ENCODE measurements around the gene ACMSD.
"Not testable (repeated sequence)": the region's sequence is repeated elsewhere in the genome, so short reads cannot be mapped to it uniquely, and the experiment has no call there.

The ACMSD gene

GRCh38 chr2:134838143-134838620, at the start of gene ACMSD:
Gene ACMSD, plus strand, starts transcription at chr2:134838616. Its CDS starts 67 bp downstream, at chr2:134838683.
- no peaks in the 10 kb centered on the region for H3K27me3 ChIP-seq (ENCODE audit: control insufficient read depth in 1 of 2, insufficient read depth in 2 of 2, low read length in 2 of 2)
- H3K9me3 ChIP-seq (ENCODE audit: low read length), result no peaks in the 10 kb centered on the region
- no peaks in the 10 kb centered on the region for H3K36me3 ChIP-seq (ENCODE audit: insufficient read depth, low read length)
- no peak within 1 kb of the TSS for H3K27ac ChIP-seq (ENCODE audit: low read depth, low read length)
- H3K4me1 ChIP-seq (ENCODE audit: insufficient read depth, low read length), result no peaks in the 10 kb centered on the region
- H3K9ac ChIP-seq (ENCODE audit: low read length), result no peak within 1 kb of the TSS
- H3K4me3 ChIP-seq (ENCODE audit: low read depth in 1 of 2, low read length in 2 of 2), result no peak within 1 kb of the TSS

GRCh38 chr2:134790487-134790886, 47.9 kb upstream of the ACMSD start:
- no peak overlapping the region for H3K4me3 ChIP-seq (ENCODE audit: low read depth in 1 of 2, low read length in 2 of 2)
- H3K27me3 ChIP-seq (ENCODE audit: control insufficient read depth in 1 of 2, insufficient read depth in 2 of 2, low read length in 2 of 2), result peaks cover 0 to 4% of the 10 kb centered on the region in 2 donors
- no peaks in the 10 kb centered on the region for H3K9me3 ChIP-seq (ENCODE audit: low read length)
- no peak overlapping the region for H3K9ac ChIP-seq (ENCODE audit: low read length)
- no peak overlapping the region for H3K27ac ChIP-seq (ENCODE audit: low read depth, low read length)
- H3K4me1 ChIP-seq (ENCODE audit: insufficient read depth, low read length), result no peaks in the 10 kb centered on the region
- no peaks in the 10 kb centered on the region for H3K36me3 ChIP-seq (ENCODE audit: insufficient read depth, low read length)

- Histone ChIP-seq H3K9ac (ENCODE audit: low read length) (no peak overlapping the region), H3K27me3 (ENCODE audit: control insufficient read depth in 1 of 2, insufficient read depth in 2 of 2, low read length in 2 of 2) (peaks cover 0 to 4% of the 10 kb centered on the region in 2 donors), H3K36me3 (ENCODE audit: insufficient read depth, low read length) (no peaks in the 10 kb centered on the region), H3K4me1 (ENCODE audit: insufficient read depth, low read length) (no peaks in the 10 kb centered on the region), H3K9me3 (ENCODE audit: low read length) (no peaks in the 10 kb centered on the region), H3K27ac (ENCODE audit: low read depth, low read length) (no peak overlapping the region), H3K4me3 (ENCODE audit: low read depth in 1 of 2, low read length in 2 of 2) (no peak overlapping the region)
These were observed 46.8 kb upstream of the ACMSD start for GRCh38 chr2:134791616-134792015.

GRCh38 chr2:134792186-134792585, 46.2 kb upstream of the ACMSD start:
- no peak overlapping the region for H3K9ac ChIP-seq (ENCODE audit: low read length)
- H3K4me1 ChIP-seq (ENCODE audit: insufficient read depth, low read length), result no peaks in the 10 kb centered on the region

GRCh38 chr2:134795765-134796164, 42.7 kb upstream of the ACMSD start:
- Histone ChIP-seq H3K9me3 (ENCODE audit: low read length) (no peaks in the 10 kb centered on the region), H3K4me1 (ENCODE audit: insufficient read depth, low read length) (no peaks in the 10 kb centered on the region), H3K27me3 (ENCODE audit: control insufficient read depth in 1 of 2, insufficient read depth in 2 of 2, low read length in 2 of 2) (peaks cover 0 to 4% of the 10 kb centered on the region in 2 donors), H3K36me3 (ENCODE audit: insufficient read depth, low read length) (no peaks in the 10 kb centered on the region), H3K9ac (ENCODE audit: low read length) (no peak overlapping the region), H3K4me3 (ENCODE audit: low read depth in 1 of 2, low read length in 2 of 2) (no peak overlapping the region), H3K27ac (ENCODE audit: low read depth, low read length) (no peak overlapping the region)

More at GRCh38 chr2:134792186-134792585, 46.2 kb upstream of the ACMSD start:
- H3K36me3 ChIP-seq (ENCODE audit: insufficient read depth, low read length), result no peaks in the 10 kb centered on the region
- H3K27ac ChIP-seq (ENCODE audit: low read depth, low read length), result no peak overlapping the region
- no peak overlapping the region for H3K4me3 ChIP-seq (ENCODE audit: low read depth in 1 of 2, low read length in 2 of 2)
- no peaks in the 10 kb centered on the region for H3K9me3 ChIP-seq (ENCODE audit: low read length)
- peaks cover 0 to 4% of the 10 kb centered on the region in 2 donors for H3K27me3 ChIP-seq (ENCODE audit: control insufficient read depth in 1 of 2, insufficient read depth in 2 of 2, low read length in 2 of 2)

GRCh38 chr2:134796373-134796772, 42.0 kb upstream of the ACMSD start:
- no peak overlapping the region for H3K9ac ChIP-seq (ENCODE audit: low read length)
- peaks cover 0 to 4% of the 10 kb centered on the region in 2 donors for H3K27me3 ChIP-seq (ENCODE audit: control insufficient read depth in 1 of 2, insufficient read depth in 2 of 2, low read length in 2 of 2)
- H3K27ac ChIP-seq (ENCODE audit: low read depth, low read length), result no peak overlapping the region
- H3K36me3 ChIP-seq (ENCODE audit: insufficient read depth, low read length), result no peaks in the 10 kb centered on the region
- no peak overlapping the region for H3K4me3 ChIP-seq (ENCODE audit: low read depth in 1 of 2, low read length in 2 of 2)
- no peaks in the 10 kb centered on the region for H3K4me1 ChIP-seq (ENCODE audit: insufficient read depth, low read length)
- no peaks in the 10 kb centered on the region for H3K9me3 ChIP-seq (ENCODE audit: low read length)

GRCh38 chr2:134799936-134800335, 38.5 kb upstream of the ACMSD start:
- Histone ChIP-seq H3K27me3 (ENCODE audit: control insufficient read depth in 1 of 2, insufficient read depth in 2 of 2, low read length in 2 of 2) (peaks cover 0 to 4% of the 10 kb centered on the region in 2 donors), H3K9ac (ENCODE audit: low read length) (no peak overlapping the region), H3K4me1 (ENCODE audit: insufficient read depth, low read length) (no peaks in the 10 kb centered on the region), H3K27ac (ENCODE audit: low read depth, low read length) (no peak overlapping the region), H3K9me3 (ENCODE audit: low read length) (no peaks in the 10 kb centered on the region), H3K36me3 (ENCODE audit: insufficient read depth, low read length) (no peaks in the 10 kb centered on the region), H3K4me3 (ENCODE audit: low read depth in 1 of 2, low read length in 2 of 2) (no peak overlapping the region)

- Histone ChIP-seq H3K9me3 (ENCODE audit: low read length) (no peaks in the 10 kb centered on the region), H3K27ac (ENCODE audit: low read depth, low read length) (no peak overlapping the region), H3K9ac (ENCODE audit: low read length) (no peak overlapping the region), H3K4me1 (ENCODE audit: insufficient read depth, low read length) (no peaks in the 10 kb centered on the region), H3K4me3 (ENCODE audit: low read depth in 1 of 2, low read length in 2 of 2) (no peak overlapping the region), H3K36me3 (ENCODE audit: insufficient read depth, low read length) (no peaks in the 10 kb centered on the region), H3K27me3 (ENCODE audit: control insufficient read depth in 1 of 2, insufficient read depth in 2 of 2, low read length in 2 of 2) (peaks cover 0 to 1% of the 10 kb centered on the region in 2 donors)
These were observed 38.1 kb upstream of the ACMSD start for GRCh38 chr2:134800341-134800740.

- not testable (repeated sequence) for H3K4me1 ChIP-seq (ENCODE audit: insufficient read depth, low read length); H3K27me3 ChIP-seq (ENCODE audit: control insufficient read depth in 1 of 2, insufficient read depth in 2 of 2, low read length in 2 of 2); H3K9ac ChIP-seq (ENCODE audit: low read length); H3K4me3 ChIP-seq (ENCODE audit: low read depth in 1 of 2, low read length in 2 of 2); H3K27ac ChIP-seq (ENCODE audit: low read depth, low read length); H3K36me3 ChIP-seq (ENCODE audit: insufficient read depth, low read length); H3K9me3 ChIP-seq (ENCODE audit: low read length)
These were observed 34.6 kb upstream of the ACMSD start for GRCh38 chr2:134803609-134804405.

GRCh38 chr2:134815741-134816140, 22.7 kb upstream of the ACMSD start:
- Histone ChIP-seq H3K4me1 (ENCODE audit: insufficient read depth, low read length) (no peaks in the 10 kb centered on the region), H3K27me3 (ENCODE audit: control insufficient read depth in 1 of 2, insufficient read depth in 2 of 2, low read length in 2 of 2) (no peaks in the 10 kb centered on the region), H3K9ac (ENCODE audit: low read length) (no peak overlapping the region), H3K4me3 (ENCODE audit: low read depth in 1 of 2, low read length in 2 of 2) (no peak overlapping the region), H3K36me3 (ENCODE audit: insufficient read depth, low read length) (no peaks in the 10 kb centered on the region), H3K9me3 (ENCODE audit: low read length) (no peaks in the 10 kb centered on the region), H3K27ac (ENCODE audit: low read depth, low read length) (no peak overlapping the region)

GRCh38 chr2:134818321-134818720, 20.1 kb upstream of the ACMSD start:
- no peaks in the 10 kb centered on the region for H3K36me3 ChIP-seq (ENCODE audit: insufficient read depth, low read length)
- H3K4me3 ChIP-seq (ENCODE audit: low read depth in 1 of 2, low read length in 2 of 2), result no peak overlapping the region
- no peaks in the 10 kb centered on the region for H3K9me3 ChIP-seq (ENCODE audit: low read length)
- no peak overlapping the region for H3K9ac ChIP-seq (ENCODE audit: low read length)
- no peaks in the 10 kb centered on the region for H3K4me1 ChIP-seq (ENCODE audit: insufficient read depth, low read length)
- H3K27ac ChIP-seq (ENCODE audit: low read depth, low read length), result no peak overlapping the region
- H3K27me3 ChIP-seq (ENCODE audit: control insufficient read depth in 1 of 2, insufficient read depth in 2 of 2, low read length in 2 of 2), result no peaks in the 10 kb centered on the region

GRCh38 chr2:134819334-134819733, 19.1 kb upstream of the ACMSD start:
- no peaks in the 10 kb centered on the region for H3K4me1 ChIP-seq (ENCODE audit: insufficient read depth, low read length)
- H3K27me3 ChIP-seq (ENCODE audit: control insufficient read depth in 1 of 2, insufficient read depth in 2 of 2, low read length in 2 of 2), result no peaks in the 10 kb centered on the region
- H3K36me3 ChIP-seq (ENCODE audit: insufficient read depth, low read length), result no peaks in the 10 kb centered on the region
- H3K4me3 ChIP-seq (ENCODE audit: low read depth in 1 of 2, low read length in 2 of 2), result no peak overlapping the region
- H3K27ac ChIP-seq (ENCODE audit: low read depth, low read length), result no peak overlapping the region
- H3K9ac ChIP-seq (ENCODE audit: low read length), result no peak overlapping the region
- H3K9me3 ChIP-seq (ENCODE audit: low read length), result no peaks in the 10 kb centered on the region
